Thyroid gland (tissue), 4 donors: Measurements from ENCODE around the gene SLC17A1. TPM values are rescaled to one million over a fixed set of nuclear protein-coding genes. Genes with fewer than 3 reads are reported as not detected.

ENCODE experiments used
- DNase-seq, 2 donors: peaks; one replicate each; pipeline ENCODE4 v3.0.0-alpha.2; 2019
- H3K27ac ChIP-seq, 3 donors: fragments of 200-600 bp; sonication (generic); 1 replicate in 2 of 3; 2 replicates in 1 of 3; pipeline ENCODE4 v1.5.1; 2016 to 2019; ENCODE audit warnings: mild to moderate bottlenecking in 1 of 3, moderate library complexity in 1 of 3
- H3K27me3 ChIP-seq: fragments of 200-600 bp; sonication (generic); one replicate; pipeline ENCODE4 v1.5.1; 2019
- H3K36me3 ChIP-seq, 2 donors: fragments of 200-600 bp; sonication (generic); one replicate each; pipeline ENCODE4 v1.5.1; 2016 to 2019
- H3K4me1 ChIP-seq, 2 donors: fragments of 200-600 bp; sonication (generic); one replicate each; pipeline ENCODE4 v1.5.1; 2017 to 2019
- H3K4me3 ChIP-seq, 3 donors: fragments of 200-600 bp; sonication (generic); replicated peaks in 1 of 3; 1 replicate in 2 of 3; 2 replicates in 1 of 3; pipeline ENCODE4 v1.5.1; 2016; ENCODE audit warnings: mild to moderate bottlenecking in 1 of 3
- H3K9me3 ChIP-seq: fragments of 200-600 bp; sonication (generic); one replicate; pipeline ENCODE4 v1.5.1; 2017
- CTCF ChIP-seq, 6 experiments: fragments of 200-600 bp in 3 of 6; fragments of 450-650 bp in 3 of 6; sonication (generic) in 3 of 6; IDR thresholded peaks; one replicate each; pipeline ENCODE4 v1.5.1; 2016 to 2019; ENCODE audit warnings: antibody characterized with exemption in 6 of 6, mild to moderate bottlenecking in 2 of 6, inconsistent platforms in 1 of 6, moderate library complexity in 1 of 6
- POLR2A ChIP-seq, 2 donors: fragments of 450-650 bp; IDR thresholded peaks; one replicate each; pipeline ENCODE4 v1.6.1; 2017; ENCODE audit warnings: antibody characterized with exemption in 2 of 2, mild to moderate bottlenecking in 2 of 2, moderate library complexity in 1 of 2
- WGBS, 2 donors: methylation state at CpG; one replicate each; pipeline ENCODE4 v1.1.5; 2017; 5-methylcytosine and 5-hydroxymethylcytosine counted together
- intact Hi-C: fragments of 100-400 bp; cut with DNase I; formaldehyde crosslinking; loops from one replicate; pipeline ENCODE4 v1.15.1; 2023
- total RNA-seq, 4 donors: library from RNA; depleted of rRNA; stranded (reverse); fragments of >200 nt; gene quantifications; one replicate each; pipeline ENCODE4 v1.2.3, GENCODE V29; 2016

Gene SLC17A1
- total RNA-seq, 4 donors from 2014 or later, result not detected

- H3K4me3 ChIP-seq, result no peak overlapping the region
- WGBS, 2 donors, result 84 to 89% methylated on average over 3 of the region's 3 CpGs
- intact Hi-C loops, result no loop called here
- no peak for DNase-seq
- H3K27ac ChIP-seq, result no peak overlapping the region
- H3K27me3 ChIP-seq, result no peaks in the 10 kb centered on the region
- H3K9me3 ChIP-seq, result no peaks in the 10 kb centered on the region
- no peaks in the 10 kb centered on the region for H3K36me3 ChIP-seq
- no peak for TF ChIP-seq CTCF (IDR thresholded peaks at IDR 0.05)
- TF ChIP-seq POLR2A (IDR thresholded peaks at IDR 0.05), result no peak
- H3K4me1 ChIP-seq, result no peaks in the 10 kb centered on the region
Observed at GRCh38 chr6:25875563-25875905, 43.7 kb upstream of the SLC17A1 start.

GRCh38 chr6:25874822-25875562, 43.1 kb upstream of the SLC17A1 start:
- no peaks in the 10 kb centered on the region for H3K4me1 ChIP-seq
- DNase-seq, result no peak
- no peaks in the 10 kb centered on the region for H3K9me3 ChIP-seq
- H3K36me3 ChIP-seq, result no peaks in the 10 kb centered on the region
- H3K27ac ChIP-seq, result no peak overlapping the region
- WGBS, 2 donors, result 90 to 93% methylated on average over 3 of the region's 3 CpGs
- TF ChIP-seq POLR2A (IDR thresholded peaks at IDR 0.05), result no peak
- TF ChIP-seq CTCF (IDR thresholded peaks at IDR 0.05), result no peak
- H3K27me3 ChIP-seq, result no peaks in the 10 kb centered on the region
- no peak overlapping the region for H3K4me3 ChIP-seq
- intact Hi-C loops, result no loop called here

GRCh38 chr6:25874118-25874517, 42.3 kb upstream of the SLC17A1 start, which contains the start of gene SLC17A3:
SLC17A3 (minus strand) TSS chr6:25874243; CDS start chr6:25868387, 5,856 bp downstream.
- no peaks in the 10 kb centered on the region for H3K27me3 ChIP-seq
- no peak within 1 kb of the TSS for H3K4me3 ChIP-seq
- H3K4me1 ChIP-seq, result no peaks in the 10 kb centered on the region
- WGBS, 2 donors, result 90 to 94% methylated on average over 3 of the region's 3 CpGs
- H3K36me3 ChIP-seq, result no peaks in the 10 kb centered on the region
- H3K9me3 ChIP-seq, result no peaks in the 10 kb centered on the region
- TF ChIP-seq CTCF (IDR thresholded peaks at IDR 0.05) (no peak), POLR2A (IDR thresholded peaks at IDR 0.05) (no peak)
- H3K27ac ChIP-seq, result no peak within 1 kb of the TSS
- DNase-seq, result no peak
- intact Hi-C loops, result no loop called here

GRCh38 chr6:25872814-25873213, 41.0 kb upstream of the SLC17A1 start:
- intact Hi-C loops, result no loop called here
- Histone ChIP-seq H3K27me3 (no peaks in the 10 kb centered on the region), H3K36me3 (no peaks in the 10 kb centered on the region), H3K4me1 (no peaks in the 10 kb centered on the region), H3K4me3 (no peak overlapping the region), H3K9me3 (no peaks in the 10 kb centered on the region), H3K27ac (no peak overlapping the region)
- TF ChIP-seq POLR2A (IDR thresholded peaks at IDR 0.05), result no peak
- no peak for TF ChIP-seq CTCF (IDR thresholded peaks at IDR 0.05)
- no peak for DNase-seq
- WGBS, 2 donors, result 89 to 100% methylated on average over 1 of the region's 1 CpG

- intact Hi-C loops, result no loop called here
- Histone ChIP-seq H3K4me3 (no peak overlapping the region), H3K27ac (no peak overlapping the region), H3K4me1 (no peaks in the 10 kb centered on the region), H3K9me3 (no peaks in the 10 kb centered on the region), H3K27me3 (no peaks in the 10 kb centered on the region), H3K36me3 (no peaks in the 10 kb centered on the region)
- DNase-seq, result no peak
- no peak for TF ChIP-seq CTCF (IDR thresholded peaks at IDR 0.05)
- TF ChIP-seq POLR2A (IDR thresholded peaks at IDR 0.05), result no peak
- WGBS, 2 donors, result 53 to 90% methylated on average over 1 of the region's 1 CpG
Observed at GRCh38 chr6:25869840-25870239, 38.0 kb upstream of the SLC17A1 start.
